Progenitor cell of endocrine pancreas (in vitro differentiated cells): ENCODE measurements around the gene NFE2L3. TPM values are rescaled to one million over a fixed set of nuclear protein-coding genes. Genes with fewer than 3 reads are reported as not detected.
"Not testable (repeated sequence)": the region's sequence is repeated elsewhere in the genome, so short reads cannot be mapped to it uniquely, and the experiment has no call there.

Source experiments
- DNase-seq: peaks from one replicate; pipeline ENCODE4 v3.0.0; 2021; ENCODE audit warnings: low spot score; ENCODE audit not compliant: unreplicated experiment
- H3K27ac Mint-ChIP-seq: 2 replicates; pipeline ENCODE4 v1.8.0; 2021; ENCODE audit warnings: mild to moderate bottlenecking, moderate library complexity, mixed read lengths
- H3K27me3 Mint-ChIP-seq: 2 replicates; pipeline ENCODE4 v1.8.0; 2021; ENCODE audit warnings: mixed read lengths
- H3K36me3 Mint-ChIP-seq: 2 replicates; pipeline ENCODE4 v1.8.0; 2022; ENCODE audit warnings: mixed read lengths; ENCODE audit not compliant: insufficient read depth
- H3K4me1 Mint-ChIP-seq: 2 replicates; pipeline ENCODE4 v1.8.0; 2021; ENCODE audit warnings: low read depth, mixed read lengths
- H3K4me3 Mint-ChIP-seq: 2 replicates; pipeline ENCODE4 v1.8.0; 2021; ENCODE audit warnings: low read depth, mild to moderate bottlenecking, moderate library complexity, mixed read lengths
- H3K9me3 Mint-ChIP-seq: 2 replicates; pipeline ENCODE4 v1.8.0; 2021; ENCODE audit warnings: low read depth, mixed read lengths
- CTCF ChIP-seq: fragments of 200-600 bp; sonication (generic); IDR thresholded peaks from one replicate; pipeline ENCODE4 v1.5.0; 2021; ENCODE audit warnings: antibody characterized with exemption, mild to moderate bottlenecking; ENCODE audit not compliant: unreplicated experiment
- total RNA-seq: library from RNA; stranded (reverse); gene quantifications from 2 replicates; pipeline ENCODE4 v1.2.1, GENCODE V29; 2021

Gene NFE2L3
- total RNA-seq, 1 donor from 2014 or later: 28.0 TPM

- peaks cover 6% of the 10 kb centered on the region for H3K4me1 Mint-ChIP-seq
- no peaks in the 10 kb centered on the region for H3K9me3 Mint-ChIP-seq
- no peak for DNase-seq
- no peak overlapping the region for H3K4me3 Mint-ChIP-seq
- no peak for TF ChIP-seq CTCF
- H3K27ac Mint-ChIP-seq: no peak overlapping the region
- H3K36me3 Mint-ChIP-seq: no peaks in the 10 kb centered on the region
- H3K27me3 Mint-ChIP-seq: peaks cover 6% of the 10 kb centered on the region
Observed at GRCh38 chr7:26141077-26141476, 10.9 kb upstream of the NFE2L3 start.

GRCh38 chr7:26143298-26144048 lies 8.5 kb upstream of the NFE2L3 start:
- Mint-ChIP-seq H3K4me1 (peaks cover 6% of the 10 kb centered on the region), H3K27ac (no peak overlapping the region), H3K4me3 (no peak overlapping the region), H3K27me3 (peaks cover 6% of the 10 kb centered on the region), H3K36me3 (no peaks in the 10 kb centered on the region), H3K9me3 (no peaks in the 10 kb centered on the region)
- TF ChIP-seq CTCF: no peak
- DNase-seq: no peak

GRCh38 chr7:26144184-26145080 lies 7.6 kb upstream of the NFE2L3 start:
- no peak for TF ChIP-seq CTCF
- Mint-ChIP-seq H3K9me3 (no peaks in the 10 kb centered on the region), H3K36me3 (no peaks in the 10 kb centered on the region), H3K27ac (no peak overlapping the region), H3K27me3 (peaks cover 6% of the 10 kb centered on the region), H3K4me1 (peaks cover 6% of the 10 kb centered on the region), H3K4me3 (no peak overlapping the region)
- no peak for DNase-seq

GRCh38 chr7:26145238-26145637 lies 6.8 kb upstream of the NFE2L3 start:
- Mint-ChIP-seq H3K9me3 (no peaks in the 10 kb centered on the region), H3K27ac (no peak overlapping the region), H3K36me3 (no peaks in the 10 kb centered on the region), H3K27me3 (peaks cover 9% of the 10 kb centered on the region), H3K4me3 (no peak overlapping the region), H3K4me1 (peaks cover 6% of the 10 kb centered on the region)
- DNase-seq: no peak
- TF ChIP-seq CTCF: no peak

- TF ChIP-seq CTCF: no peak
- Mint-ChIP-seq H3K27ac (no peak overlapping the region), H3K4me1 (peaks cover 9% of the 10 kb centered on the region), H3K36me3 (no peaks in the 10 kb centered on the region), H3K9me3 (no peaks in the 10 kb centered on the region), H3K27me3 (peaks cover 21% of the 10 kb centered on the region), H3K4me3 (no peak overlapping the region)
- DNase-seq: no peak
Observed at GRCh38 chr7:26147030-26147429, 5.0 kb upstream of the NFE2L3 start.

GRCh38 chr7:26147646-26148306 lies 4.2 kb upstream of the NFE2L3 start:
- not testable (repeated sequence) for DNase-seq, H3K36me3 Mint-ChIP-seq, H3K4me1 Mint-ChIP-seq, H3K9me3 Mint-ChIP-seq, H3K27ac Mint-ChIP-seq, H3K4me3 Mint-ChIP-seq
- peaks cover 21% of the 10 kb centered on the region for H3K27me3 Mint-ChIP-seq

GRCh38 chr7:26148307-26148700 lies 3.7 kb upstream of the NFE2L3 start:
- Mint-ChIP-seq H3K27me3 (peaks cover 24% of the 10 kb centered on the region), H3K4me1 (peaks cover 11% of the 10 kb centered on the region)
- DNase-seq, H3K36me3 Mint-ChIP-seq, H3K4me3 Mint-ChIP-seq, H3K27ac Mint-ChIP-seq, H3K9me3 Mint-ChIP-seq: not testable (repeated sequence)
